HG02884 (cell line): ENCODE data around the gene FAF1.

ENCODE experiments used
- ATAC-seq: cut with Tn5 transposase; IDR thresholded peaks from one replicate; pipeline ENCODE4 v1.9.1; 2021; ENCODE audit warnings: mild to moderate bottlenecking, moderate library complexity; ENCODE audit not compliant: unreplicated experiment

FAF1 gene

DNA sequence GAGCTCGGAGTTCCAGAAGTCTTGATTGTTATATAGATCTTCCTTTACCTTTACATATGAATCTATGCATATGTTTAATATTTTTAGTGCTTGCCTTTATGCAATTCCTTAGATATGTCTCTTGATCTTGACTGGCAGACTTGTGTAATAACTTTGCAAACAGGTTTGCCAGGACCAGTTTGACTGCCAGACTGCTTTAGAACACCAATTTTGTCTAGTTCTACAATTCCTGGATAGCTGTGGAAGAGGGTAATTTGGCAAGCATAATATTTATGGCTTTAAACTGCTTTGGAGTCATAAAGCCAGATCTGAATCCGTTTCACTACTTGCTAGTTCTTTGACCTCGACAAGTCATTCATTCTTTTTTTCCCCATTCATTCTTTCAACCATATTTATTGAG, 250.0 kb downstream of the FAF1 start:
- ATAC-seq = no peak

- no peak for ATAC-seq
Measured at GRCh38 chr1:50707824-50708223, 252.2 kb downstream of the FAF1 start.

GRCh38 chr1:50705699-50706098, 254.4 kb downstream of the FAF1 start:
- ATAC-seq = no peak

GRCh38 chr1:50705041-50705440, 255.0 kb downstream of the FAF1 start:
- no peak for ATAC-seq

- no peak for ATAC-seq
Measured at GRCh38 chr1:50704126-50704525, 255.9 kb downstream of the FAF1 start.

- no peak for ATAC-seq
Measured at GRCh38 chr1:50703240-50703639, 256.8 kb downstream of the FAF1 start.

DNA sequence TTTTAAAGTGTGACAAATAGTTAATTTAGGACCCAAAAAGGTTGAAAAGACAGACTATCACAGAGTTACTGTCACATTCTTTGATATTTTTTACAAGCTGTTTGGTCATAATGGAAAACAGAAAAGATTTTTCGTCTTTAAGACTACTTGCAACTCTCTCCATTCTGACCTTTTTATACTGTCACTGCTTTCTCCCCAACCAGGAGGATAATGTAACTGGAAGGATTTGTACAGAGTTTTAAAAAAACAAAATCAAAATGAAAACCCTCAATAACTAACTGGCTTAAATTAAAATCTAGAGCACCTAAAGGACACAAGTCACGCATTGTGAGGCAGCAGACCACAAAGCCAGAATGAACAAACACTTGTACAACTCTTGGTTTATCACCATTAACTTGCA, 257.7 kb downstream of the FAF1 start:
- ATAC-seq = no peak

- ATAC-seq = no peak
Measured at GRCh38 chr1:50701706-50702317, 258.3 kb downstream of the FAF1 start.

DNA sequence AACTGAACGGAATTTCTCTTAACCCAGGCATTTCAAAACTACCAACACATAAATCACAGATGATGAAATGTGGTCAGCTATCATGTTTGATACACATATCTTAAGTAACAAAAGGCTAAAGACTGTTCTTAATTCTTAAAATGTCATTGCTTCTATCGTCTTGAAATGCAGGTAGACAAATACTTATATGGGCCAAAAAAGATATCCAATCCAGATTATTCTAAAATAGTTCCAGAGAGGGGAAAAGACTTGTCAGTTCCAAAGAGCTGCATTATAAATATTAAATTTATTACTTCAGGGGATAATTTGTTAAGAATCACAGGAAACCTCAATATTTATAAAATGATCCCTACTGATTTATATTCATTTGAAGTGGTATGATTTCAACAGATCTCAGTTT, 259.4 kb downstream of the FAF1 start:
- ATAC-seq = no peak

GRCh38 chr1:50700214-50700613, 259.9 kb downstream of the FAF1 start:
- ATAC-seq = no peak

DNA sequence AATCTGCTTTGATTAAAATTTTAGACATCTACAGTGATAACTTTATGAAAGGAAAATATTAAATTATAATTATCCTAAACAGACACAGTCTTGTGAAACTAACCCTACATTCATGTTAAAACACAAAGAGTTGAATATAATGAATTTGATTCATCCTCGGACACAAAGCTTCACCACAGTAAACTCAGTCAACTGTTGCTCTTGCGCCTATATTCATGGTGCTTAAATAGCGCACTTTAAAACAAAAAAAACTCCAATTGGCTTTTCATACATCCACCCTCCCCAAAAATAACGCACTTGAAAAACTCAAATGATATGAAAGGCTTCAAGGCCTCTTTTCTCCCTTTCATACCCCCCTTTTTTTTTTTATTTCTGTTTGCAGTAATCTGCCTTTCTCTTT, 260.3 kb downstream of the FAF1 start:
- no peak for ATAC-seq

GRCh38 chr1:50697440-50698421, 262.3 kb downstream of the FAF1 start:
- ATAC-seq = no peak

GRCh38 chr1:50693829-50694228, 266.2 kb downstream of the FAF1 start:
- ATAC-seq = no peak

DNA sequence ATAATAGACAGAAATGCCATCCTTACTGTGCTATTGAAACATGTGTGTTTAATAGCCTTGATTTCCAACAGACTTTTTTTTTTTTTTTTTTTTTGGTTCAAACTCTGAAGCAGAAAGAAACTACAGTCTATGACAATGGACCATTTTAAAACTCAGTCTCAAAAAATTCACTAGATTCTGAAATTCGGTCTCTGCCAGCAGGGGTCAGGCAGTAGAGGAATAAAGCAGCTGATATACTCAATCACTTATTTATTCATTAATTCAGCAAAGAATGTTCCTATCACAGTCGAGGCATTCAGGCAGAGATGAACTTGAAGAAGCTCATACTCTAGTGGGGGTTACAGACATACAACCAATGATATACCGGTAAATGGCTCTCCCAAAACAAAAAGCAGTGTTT, 275.9 kb downstream of the FAF1 start:
- no peak for ATAC-seq

DNA sequence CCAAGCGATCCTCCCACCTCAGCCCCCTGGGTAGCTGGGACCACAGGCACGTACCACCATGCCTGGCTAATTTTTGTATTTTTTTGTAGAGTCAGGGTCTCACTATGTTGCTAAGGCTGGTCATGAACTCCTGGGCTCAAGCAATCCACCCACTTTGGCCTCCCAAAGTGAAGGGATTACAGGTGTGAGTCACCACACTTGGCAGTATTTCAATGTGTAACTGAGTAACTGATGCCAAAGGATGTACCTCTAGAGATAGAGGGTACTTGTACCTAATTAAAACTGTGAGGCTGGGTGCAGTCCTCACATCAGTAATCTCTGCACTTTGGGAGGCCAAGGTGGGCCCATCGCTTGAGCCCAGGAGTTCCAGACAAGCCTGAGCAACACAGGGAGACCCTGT, 278.1 kb downstream of the FAF1 start:
- ATAC-seq = no peak

GRCh38 chr1:50667710-50668356, 292.2 kb downstream of the FAF1 start:
- ATAC-seq = no peak

GRCh38 chr1:50667272-50667671, 292.8 kb downstream of the FAF1 start:
- no peak for ATAC-seq

DNA sequence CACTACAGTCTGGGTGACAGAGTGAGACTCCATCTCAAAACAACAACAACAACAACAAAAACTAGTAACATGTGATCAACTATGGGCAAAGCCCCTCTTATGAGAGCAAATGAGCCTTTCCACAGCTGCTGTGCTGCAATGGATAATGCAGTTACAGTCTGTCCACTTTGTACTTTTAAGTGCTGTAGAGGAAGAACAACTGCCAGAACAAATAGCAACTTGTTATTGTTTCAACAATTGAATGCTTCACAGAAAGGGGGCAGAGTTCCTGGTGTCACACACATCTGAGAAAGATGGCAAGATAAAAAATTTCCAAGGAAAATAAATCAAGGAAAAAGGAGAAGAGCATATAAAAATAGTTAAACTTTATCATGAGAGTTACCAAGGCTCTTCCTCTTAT, 293.2 kb downstream of the FAF1 start:
- ATAC-seq = no peak

DNA sequence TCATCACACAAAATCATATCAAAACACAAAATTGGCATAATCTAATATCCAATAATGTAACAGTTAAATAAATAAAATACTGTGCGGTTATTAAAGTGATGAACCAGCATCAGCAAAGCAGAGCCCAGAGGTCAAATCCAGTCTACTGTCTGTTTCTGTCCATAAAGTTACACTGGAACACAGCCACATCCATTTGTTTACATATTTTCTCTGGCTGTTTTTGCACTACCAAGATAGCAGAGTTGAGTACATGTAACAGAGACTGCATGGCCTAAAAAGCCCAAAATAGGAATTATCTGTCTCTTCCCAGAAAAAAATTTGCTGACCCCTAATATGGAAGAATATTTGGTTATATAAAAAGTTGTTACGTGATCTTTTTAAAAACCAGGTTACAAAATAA, 294.7 kb downstream of the FAF1 start:
- no peak for ATAC-seq

- ATAC-seq = no peak
Measured at GRCh38 chr1:50661626-50662025, 298.4 kb downstream of the FAF1 start.

GRCh38 chr1:50659107-50659662, 300.9 kb downstream of the FAF1 start:
- no peak for ATAC-seq
